Mucosa of gallbladder (tissue), 1 donor: ENCODE data around the gene PCDHA3. TPM values are rescaled to one million over a fixed set of nuclear protein-coding genes. Genes with fewer than 3 reads are reported as not detected.
"Not testable (repeated sequence)": the region's sequence is repeated elsewhere in the genome, so short reads cannot be mapped to it uniquely, and the experiment has no call there.

ENCODE experiments used
- DNase-seq: peaks from one replicate; pipeline ENCODE4 v3.0.0-alpha.2; 2020; ENCODE audit warnings: low spot score
- total RNA-seq: library from RNA; stranded (reverse); gene quantifications from one replicate; pipeline ENCODE4 v1.2.1, GENCODE V29; 2021
- donor health status: DM: no; HTN: no; CAD: no.

Gene PCDHA3
- total RNA-seq, 1 donor from 2014 or later: 1.9 TPM

- no peak for DNase-seq
Measured at GRCh38 chr5:140821375-140822280, 20.8 kb downstream of the PCDHA3 start, which contains the start of gene PCDHA5. Gene PCDHA5, plus strand, starts transcription at chr5:140821613.

- no peak for DNase-seq
Measured at GRCh38 chr5:140822281-140822629, 21.4 kb downstream of the PCDHA3 start.

- DNase-seq: not testable (repeated sequence)
Measured at GRCh38 chr5:140822969-140823368, 22.1 kb downstream of the PCDHA3 start.

GRCh38 chr5:140823475-140823874 lies 22.6 kb downstream of the PCDHA3 start:
- no peak for DNase-seq

- DNase-seq: no peak
Measured at GRCh38 chr5:140827704-140828361, 27.0 kb downstream of the PCDHA3 start, which contains the start of gene PCDHA6. Gene PCDHA6, plus strand, starts transcription at chr5:140827960. Its CDS starts 132 bp downstream, at chr5:140828092.

GRCh38 chr5:140828362-140828737 lies 27.5 kb downstream of the PCDHA3 start:
- no peak for DNase-seq

GRCh38 chr5:140829511-140830501 lies 28.9 kb downstream of the PCDHA3 start:
- not testable (repeated sequence) for DNase-seq

- DNase-seq: no peak
Measured at GRCh38 chr5:140833993-140834392, 33.1 kb downstream of the PCDHA3 start, which contains the start of gene PCDHA7. Gene PCDHA7, plus strand, starts transcription at chr5:140834269. Its CDS starts 115 bp downstream, at chr5:140834384.

- DNase-seq: not testable (repeated sequence)
Measured at GRCh38 chr5:140834439-140835008, 33.7 kb downstream of the PCDHA3 start.

GRCh38 chr5:140835622-140836510 lies 35.0 kb downstream of the PCDHA3 start:
- DNase-seq: no peak

GRCh38 chr5:140840978-140841962 lies 40.4 kb downstream of the PCDHA3 start, which contains the start of gene PCDHA8:
Gene PCDHA8, plus strand, starts transcription at chr5:140841187. Its CDS starts 135 bp downstream, at chr5:140841322.
- DNase-seq: no peak

GRCh38 chr5:140842798-140843733 lies 42.2 kb downstream of the PCDHA3 start:
- no peak for DNase-seq

- DNase-seq: not testable (repeated sequence)
Measured at GRCh38 chr5:140848139-140849102, 47.6 kb downstream of the PCDHA3 start, which contains the start of gene PCDHA9. Gene PCDHA9, plus strand, starts transcription at chr5:140848382. Its CDS starts 114 bp downstream, at chr5:140848496.

GRCh38 chr5:140849831-140850634 lies 49.2 kb downstream of the PCDHA3 start:
- DNase-seq: not testable (repeated sequence)
